HFF-Myc (cell line): Measurements from ENCODE around the gene RAP1A.

Experiments used
- DNase-seq: peaks from one replicate; pipeline ENCODE4 v3.0.0-alpha.2; 2011; ENCODE audit warnings: low read depth; ENCODE audit errors: extremely low read depth
- H3K4me3 ChIP-seq: replicated peaks from 2 replicates; pipeline ENCODE4 v1.5.1; 2011; ENCODE audit warnings: low read depth, mild to moderate bottlenecking, control low read depth, low read length
- TF ChIP-seq, protein P1 (sequence below): IDR thresholded peaks from 2 replicates; pipeline ENCODE4 v1.5.1; 2012; ENCODE audit warnings: mild to moderate bottlenecking, low read depth, low read length, control low read depth; ENCODE audit errors: missing control alignments

RAP1A gene

GRCh38 chr1:111660204-111661150 is 40.9 kb downstream of the RAP1A start:
- DNase-seq = no peak
- TF ChIP-seq, protein P1, sequence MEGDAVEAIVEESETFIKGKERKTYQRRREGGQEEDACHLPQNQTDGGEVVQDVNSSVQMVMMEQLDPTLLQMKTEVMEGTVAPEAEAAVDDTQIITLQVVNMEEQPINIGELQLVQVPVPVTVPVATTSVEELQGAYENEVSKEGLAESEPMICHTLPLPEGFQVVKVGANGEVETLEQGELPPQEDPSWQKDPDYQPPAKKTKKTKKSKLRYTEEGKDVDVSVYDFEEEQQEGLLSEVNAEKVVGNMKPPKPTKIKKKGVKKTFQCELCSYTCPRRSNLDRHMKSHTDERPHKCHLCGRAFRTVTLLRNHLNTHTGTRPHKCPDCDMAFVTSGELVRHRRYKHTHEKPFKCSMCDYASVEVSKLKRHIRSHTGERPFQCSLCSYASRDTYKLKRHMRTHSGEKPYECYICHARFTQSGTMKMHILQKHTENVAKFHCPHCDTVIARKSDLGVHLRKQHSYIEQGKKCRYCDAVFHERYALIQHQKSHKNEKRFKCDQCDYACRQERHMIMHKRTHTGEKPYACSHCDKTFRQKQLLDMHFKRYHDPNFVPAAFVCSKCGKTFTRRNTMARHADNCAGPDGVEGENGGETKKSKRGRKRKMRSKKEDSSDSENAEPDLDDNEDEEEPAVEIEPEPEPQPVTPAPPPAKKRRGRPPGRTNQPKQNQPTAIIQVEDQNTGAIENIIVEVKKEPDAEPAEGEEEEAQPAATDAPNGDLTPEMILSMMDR = no peak
- no peak overlapping the region for H3K4me3 ChIP-seq

DNA sequence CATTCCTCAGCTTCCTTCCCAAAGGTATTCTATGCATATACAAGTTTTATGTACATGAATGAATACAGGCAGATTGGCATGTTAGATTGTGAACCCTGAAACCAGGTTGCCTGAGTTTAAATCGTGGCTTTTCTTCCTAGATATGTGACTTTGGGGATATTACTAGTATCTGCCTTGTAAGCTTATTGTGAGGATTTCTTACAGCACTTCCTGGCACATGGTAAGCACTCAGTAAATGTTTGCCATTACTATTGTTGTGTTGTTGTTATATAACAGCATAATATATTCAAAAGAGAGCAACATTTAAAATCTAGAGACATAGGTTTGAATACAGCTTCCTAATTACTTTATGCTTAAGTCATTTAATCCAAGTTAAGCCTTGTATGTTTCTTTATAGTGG is 45.1 kb downstream of the RAP1A start:
- no peak for DNase-seq
- TF ChIP-seq, protein P1 = no peak
- H3K4me3 ChIP-seq = no peak overlapping the region

DNA sequence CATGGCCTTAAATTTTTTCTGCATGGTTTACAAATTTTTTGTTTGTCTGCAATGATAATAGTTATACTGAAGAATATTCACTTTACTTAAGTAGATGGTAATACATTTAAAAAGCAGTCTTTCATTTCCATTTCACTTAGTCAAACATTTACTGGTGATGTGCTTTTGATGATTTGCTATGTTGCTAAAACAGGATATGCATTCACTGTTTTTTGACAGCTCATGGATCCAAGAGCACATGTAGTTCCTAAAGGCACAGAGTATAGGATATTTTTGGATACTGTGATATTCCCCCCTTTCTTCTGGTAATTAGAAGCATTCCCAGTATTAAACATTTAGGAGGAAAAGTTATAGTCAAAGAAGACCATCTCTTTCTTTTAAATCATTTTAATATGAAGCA is 45.9 kb downstream of the RAP1A start:
- H3K4me3 ChIP-seq = no peak overlapping the region
- TF ChIP-seq, protein P1 = no peak
- no peak for DNase-seq

DNA sequence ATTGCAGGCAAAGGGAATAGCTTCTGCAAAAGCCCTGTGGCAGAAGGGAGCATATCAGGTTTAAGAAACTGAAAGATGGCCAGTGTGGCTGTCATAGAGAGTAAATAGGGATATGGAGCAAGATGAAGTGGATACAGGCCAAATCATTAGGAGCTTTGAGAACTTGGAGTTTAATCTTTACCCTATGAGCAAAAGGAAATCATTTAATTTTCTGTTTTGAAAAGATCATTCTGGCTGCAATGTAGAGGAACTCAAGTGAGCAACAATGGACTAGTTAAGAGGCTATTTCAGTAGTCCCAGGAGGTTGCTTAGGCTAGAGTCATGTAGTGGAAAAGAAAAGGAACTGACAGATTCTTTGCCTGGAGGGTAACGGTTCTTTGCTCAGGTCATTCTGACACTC is 47.2 kb downstream of the RAP1A start:
- TF ChIP-seq, protein P1 = no peak
- DNase-seq = no peak

GRCh38 chr1:111669268-111669667 is 49.7 kb downstream of the RAP1A start:
- DNase-seq = no peak
- TF ChIP-seq, protein P1 = no peak
- no peak overlapping the region for H3K4me3 ChIP-seq

More for the DNA sequence above, 47.2 kb downstream of the RAP1A start:
- no peak overlapping the region for H3K4me3 ChIP-seq

- TF ChIP-seq, protein P1 = no peak
- H3K4me3 ChIP-seq = no peak overlapping the region
- DNase-seq = no peak
Observed at GRCh38 chr1:111671852-111672251, 52.3 kb downstream of the RAP1A start.
